Adrenal gland (tissue), 5 donors: ENCODE results near the gene ZFP64.

Source experiments
- CTCF ChIP-seq, 6 experiments: fragments of 450-650 bp in 4 of 6; fragments of 200-600 bp in 2 of 6; sonication (generic) in 1 of 6; IDR thresholded peaks; 1 replicate in 5 of 6; 2 replicates in 1 of 6; pipeline versions ENCODE4 v1.5.1 to v1.8.0; 2016 to 2021; ENCODE audit warnings: antibody characterized with exemption in 6 of 6, mild to moderate bottlenecking in 2 of 6, moderate library complexity in 1 of 6
- POLR2A ChIP-seq, 2 donors: fragments of 450-650 bp; IDR thresholded peaks; one replicate each; pipeline ENCODE4 v1.6.1; 2017; ENCODE audit warnings: antibody characterized with exemption in 2 of 2, mild to moderate bottlenecking in 2 of 2, moderate library complexity in 1 of 2
- donor health status: DM: no; HTN: no; CAD: no.

- TF ChIP-seq CTCF (IDR thresholded peaks at IDR 0.05) (no peak), POLR2A (IDR thresholded peaks at IDR 0.05) (no peak)
These were observed 59.2 kb downstream of the ZFP64 start for GRCh38 chr20:52132337-52132736.
